Breast epithelium (tissue), 4 donors: ENCODE measurements around the gene NRIP3. TPM values are rescaled to one million over a fixed set of nuclear protein-coding genes. Genes with fewer than 3 reads are reported as not detected.

Experiments used
- DNase-seq, 2 donors: peaks; one replicate each; pipeline ENCODE4 v3.0.0-alpha.2; 2019; ENCODE audit warnings: low spot score in 2 of 2
- H3K27ac ChIP-seq, 2 donors: fragments of 200-600 bp; sonication (generic) in 1 of 2; one replicate each; pipeline ENCODE4 v1.5.1; 2016 to 2019; ENCODE audit warnings: mild to moderate bottlenecking in 1 of 2
- H3K27me3 ChIP-seq, 2 donors: fragments of 200-600 bp; sonication (generic) in 1 of 2; one replicate each; pipeline versions ENCODE4 v1.5.1 to v1.6.0; 2017 to 2019; ENCODE audit warnings: control low read depth in 1 of 2, mild to moderate bottlenecking in 1 of 2
- H3K36me3 ChIP-seq: fragments of 200-600 bp; one replicate; pipeline ENCODE4 v1.5.1; 2019
- H3K4me1 ChIP-seq, 2 donors: fragments of 200-600 bp; sonication (generic); one replicate each; pipeline ENCODE4 v1.5.1; 2016 to 2019; ENCODE audit warnings: control low read depth in 1 of 2
- H3K4me3 ChIP-seq, 3 donors: fragments of 200-600 bp; sonication (generic); 1 replicate in 2 of 3; 2 replicates in 1 of 3; pipeline ENCODE4 v1.5.1; 2016 to 2019; ENCODE audit warnings: mild to moderate bottlenecking in 3 of 3, moderate library complexity in 2 of 3
- H3K9me3 ChIP-seq, 2 donors: fragments of 200-600 bp; sonication (generic) in 1 of 2; one replicate each; pipeline ENCODE4 v1.5.1; 2016 to 2019; ENCODE audit warnings: control low read depth in 1 of 2
- CTCF ChIP-seq, 3 donors: fragments of 450-650 bp; IDR thresholded peaks; one replicate each; pipeline ENCODE4 v1.5.1; 2016 to 2017; ENCODE audit warnings: antibody characterized with exemption in 3 of 3, mild to moderate bottlenecking in 3 of 3, moderate library complexity in 3 of 3
- POLR2A ChIP-seq: fragments of 450-650 bp; IDR thresholded peaks from one replicate; pipeline ENCODE4 v1.6.1; 2016; ENCODE audit warnings: antibody characterized with exemption, mild to moderate bottlenecking, moderate library complexity
- POLR2AphosphoS5 ChIP-seq, 3 donors: sonication (generic); formaldehyde crosslinking; IDR thresholded peaks; one replicate each; pipeline ENCODE4 v1.6.1; 2017; ENCODE audit warnings: antibody characterized with exemption in 3 of 3
- intact Hi-C: fragments of 100-400 bp; cut with DNase I; formaldehyde crosslinking; loops from one replicate; pipeline ENCODE4 v1.15.1; 2023; ENCODE audit warnings: low total_unique reads
- total RNA-seq, 3 donors: library from RNA; depleted of rRNA; stranded (reverse); fragments of >200 nt; gene quantifications; one replicate each; pipeline ENCODE4 v1.1.0, GENCODE V29; 2016

NRIP3 gene
- total RNA-seq, 3 donors from 2014 or later: 0.96 to 14.5 (median 3.6) TPM

GRCh38 chr11:9008661-9009060 is 4.9 kb upstream of the NRIP3 start:
- no peak overlapping the region for H3K27ac ChIP-seq
- H3K27me3 ChIP-seq: no peaks in the 10 kb centered on the region
- intact Hi-C loops: loop anchor here (10.0 kb wide), 1 partner anchor 1254 kb away; no protein-coding TSS in a partner anchor
- H3K4me1 ChIP-seq: no peaks in the 10 kb centered on the region
- no peaks in the 10 kb centered on the region for H3K36me3 ChIP-seq
- no peaks in the 10 kb centered on the region for H3K9me3 ChIP-seq
- TF ChIP-seq POLR2A (no peak), CTCF (IDR thresholded peaks at IDR 0.05) (no peak)
- H3K4me3 ChIP-seq: no peak overlapping the region
- DNase-seq: no peak

- H3K9me3 ChIP-seq: no peaks in the 10 kb centered on the region
- intact Hi-C loops: loop anchor here (10.0 kb wide), 1 partner anchor 1253 kb away; no protein-coding TSS in a partner anchor
- H3K27ac ChIP-seq: no peak overlapping the region
- no peak for DNase-seq
- no peaks in the 10 kb centered on the region for H3K36me3 ChIP-seq
- no peak overlapping the region for H3K4me3 ChIP-seq
- no peaks in the 10 kb centered on the region for H3K4me1 ChIP-seq
- H3K27me3 ChIP-seq: no peaks in the 10 kb centered on the region
- TF ChIP-seq POLR2AphosphoS5 (IDR thresholded peaks at IDR 0.05) (no peak), POLR2A (no peak), CTCF (IDR thresholded peaks at IDR 0.05) (no peak)
Observed at GRCh38 chr11:9008011-9008550, 4.3 kb upstream of the NRIP3 start.

- intact Hi-C loops: loop anchor here (10.0 kb wide), 1 partner anchor 1250 kb away; no protein-coding TSS in a partner anchor
- H3K9me3 ChIP-seq: no peaks in the 10 kb centered on the region
- peaks cover 0 to 13% of the 10 kb centered on the region in 2 donors for H3K27me3 ChIP-seq
- no peaks in the 10 kb centered on the region for H3K4me1 ChIP-seq
- H3K36me3 ChIP-seq: no peaks in the 10 kb centered on the region
- H3K4me3 ChIP-seq: no peak overlapping the region
- no peak overlapping the region for H3K27ac ChIP-seq
- DNase-seq: no peak
- TF ChIP-seq POLR2A (no peak), CTCF (IDR thresholded peaks at IDR 0.05) (no peak), POLR2AphosphoS5 (IDR thresholded peaks at IDR 0.05) (no peak)
Observed at GRCh38 chr11:9005087-9005486, 1.3 kb upstream of the NRIP3 start.

GRCh38 chr11:9004183-9004926 is 554 bp upstream of the NRIP3 start:
- Histone ChIP-seq H3K27me3 (peaks cover 0 to 13% of the 10 kb centered on the region in 2 donors), H3K4me3 (peak overlapping the region; percentile 39 to 72 (median 56)), H3K4me1 (no peaks in the 10 kb centered on the region), H3K9me3 (no peaks in the 10 kb centered on the region), H3K27ac (peak overlapping the region in 1 of 2 donors; percentile 20), H3K36me3 (no peaks in the 10 kb centered on the region)
- TF ChIP-seq CTCF (IDR thresholded peaks at IDR 0.05) (no peak), POLR2AphosphoS5 (IDR thresholded peaks at IDR 0.05) (no peak), POLR2A (no peak)
- no peak for DNase-seq
- intact Hi-C loops: loop anchor here (10.0 kb wide), 1 partner anchor 1250 kb away; no protein-coding TSS in a partner anchor
